ENCODE data around the gene SCMH1.

- TF ChIP-seq, protein P1, sequence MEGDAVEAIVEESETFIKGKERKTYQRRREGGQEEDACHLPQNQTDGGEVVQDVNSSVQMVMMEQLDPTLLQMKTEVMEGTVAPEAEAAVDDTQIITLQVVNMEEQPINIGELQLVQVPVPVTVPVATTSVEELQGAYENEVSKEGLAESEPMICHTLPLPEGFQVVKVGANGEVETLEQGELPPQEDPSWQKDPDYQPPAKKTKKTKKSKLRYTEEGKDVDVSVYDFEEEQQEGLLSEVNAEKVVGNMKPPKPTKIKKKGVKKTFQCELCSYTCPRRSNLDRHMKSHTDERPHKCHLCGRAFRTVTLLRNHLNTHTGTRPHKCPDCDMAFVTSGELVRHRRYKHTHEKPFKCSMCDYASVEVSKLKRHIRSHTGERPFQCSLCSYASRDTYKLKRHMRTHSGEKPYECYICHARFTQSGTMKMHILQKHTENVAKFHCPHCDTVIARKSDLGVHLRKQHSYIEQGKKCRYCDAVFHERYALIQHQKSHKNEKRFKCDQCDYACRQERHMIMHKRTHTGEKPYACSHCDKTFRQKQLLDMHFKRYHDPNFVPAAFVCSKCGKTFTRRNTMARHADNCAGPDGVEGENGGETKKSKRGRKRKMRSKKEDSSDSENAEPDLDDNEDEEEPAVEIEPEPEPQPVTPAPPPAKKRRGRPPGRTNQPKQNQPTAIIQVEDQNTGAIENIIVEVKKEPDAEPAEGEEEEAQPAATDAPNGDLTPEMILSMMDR (IDR thresholded peaks at IDR 0.05; ENCODE audit: insufficient read depth, low read depth, low read length) = no peak
- no peak for TF ChIP-seq EZH2 (IDR thresholded peaks at IDR 0.05; ENCODE audit: insufficient read depth, low read length)
Observed at GRCh38 chr1:41199375-41199774, 42.7 kb downstream of the SCMH1 start.
